Small intestine (tissue), 7 donors: ENCODE data around the gene WFIKKN2. TPM values are rescaled to one million over a fixed set of nuclear protein-coding genes. Genes with fewer than 3 reads are reported as not detected.
A peak's percentile ranks its signal among the peaks of the same experiment; 100 is the strongest.
"Not testable (repeated sequence)": the region's sequence is repeated elsewhere in the genome, so short reads cannot be mapped to it uniquely, and the experiment has no call there.

Experiments
- DNase-seq, 2 donors: peaks; one replicate each; pipeline versions ENCODE4 v3.0.0 to v3.0.0-alpha.2; 2013
- FAIRE-seq: peaks from 2 replicates; lab custom pipeline; 2012; peaks lifted over from hg19 to GRCh38; lab: Jason Lieb, UNC
- H3K27ac ChIP-seq, 3 donors: one replicate each; pipeline ENCODE4 v1.5.1; 2013; ENCODE audit warnings: low read length in 2 of 3, mild to moderate bottlenecking in 2 of 3, control low read depth in 1 of 3, inconsistent platforms in 1 of 3, low read depth in 1 of 3, moderate library complexity in 1 of 3
- H3K27me3 ChIP-seq, 3 donors: one replicate each; pipeline ENCODE4 v1.6.1; 2013; ENCODE audit warnings: low read length in 3 of 3, inconsistent platforms in 1 of 3; ENCODE audit not compliant: control insufficient read depth in 3 of 3, insufficient read depth in 3 of 3
- H3K36me3 ChIP-seq, 3 donors: one replicate each; pipeline ENCODE4 v1.6.1; 2013; ENCODE audit warnings: low read length in 3 of 3, inconsistent platforms in 1 of 3, low read depth in 1 of 3, mild to moderate bottlenecking in 1 of 3, moderate library complexity in 1 of 3; ENCODE audit not compliant: control insufficient read depth in 3 of 3, insufficient read depth in 2 of 3
- H3K4me1 ChIP-seq, 3 donors: one replicate each; pipeline ENCODE4 v1.6.1; 2013; ENCODE audit warnings: low read length in 2 of 3, inconsistent platforms in 1 of 3, low read depth in 1 of 3, mild to moderate bottlenecking in 1 of 3, moderate library complexity in 1 of 3; ENCODE audit not compliant: control insufficient read depth in 3 of 3, insufficient read depth in 2 of 3
- H3K4me3 ChIP-seq, 3 donors: one replicate each; pipeline ENCODE4 v1.5.1; 2013; ENCODE audit warnings: low read length in 3 of 3, control low read depth in 1 of 3, inconsistent platforms in 1 of 3, low read depth in 1 of 3, mild to moderate bottlenecking in 1 of 3, moderate library complexity in 1 of 3
- H3K9me3 ChIP-seq, 2 donors: one replicate each; pipeline ENCODE4 v1.6.1; 2013; ENCODE audit warnings: low read depth in 1 of 2, low read length in 1 of 2; ENCODE audit not compliant: control insufficient read depth in 2 of 2, insufficient read depth in 1 of 2
- WGBS, 3 donors: extraction: QIAGEN DNeasy Blood & Tissue Kit; methylation state at CpG; one replicate each; pipeline ENCODE4 v1.1.7; 2013; 5-methylcytosine and 5-hydroxymethylcytosine counted together
- polyA plus RNA-seq, 4 donors: library from polyadenylated mRNA; stranded (reverse) in 3 of 4; unstranded in 1 of 4; fragments of 200-250 nt in 3 of 4; fragments of 120-200 nt in 1 of 4; gene quantifications; one replicate each; pipeline versions ENCODE4 v1.2.1 to v1.2.3, GENCODE V29; 2013
- donor health status: healthy with polysubstance abuse.
- donor health status: control.
- donor health status: control.
- donor health status: Bipolar disorder and iron deficiency.
- donor health status: healthy.

Gene WFIKKN2
- polyA plus RNA-seq, 4 donors: 0.03 to 0.10 TPM; not detected in 2

- no peak overlapping the region for H3K27ac ChIP-seq
- no peaks in the 10 kb centered on the region for H3K27me3 ChIP-seq
- no peak overlapping the region for H3K4me3 ChIP-seq
- H3K36me3 ChIP-seq: peaks cover 0 to 16% (median 8%) of the 10 kb centered on the region in 3 donors
- no peaks in the 10 kb centered on the region for H3K9me3 ChIP-seq
- H3K4me1 ChIP-seq: peaks cover 0 to 21% (median 1%) of the 10 kb centered on the region in 3 donors
- FAIRE-seq (no peak), DNase-seq (no peak)
- 93 to 96% (median 94%) methylated on average over 12 of the region's 12 CpGs for WGBS, 3 donors
Observed at GRCh38 chr17:50858486-50859225, 23.3 kb downstream of the WFIKKN2 start.

GRCh38 chr17:50859727-50860126, 24.3 kb downstream of the WFIKKN2 start:
- Histone ChIP-seq H3K4me1 (peaks cover 0 to 20% (median 0%) of the 10 kb centered on the region in 3 donors), H3K36me3 (peaks cover 0 to 16% (median 8%) of the 10 kb centered on the region in 3 donors)
- not testable (repeated sequence) for FAIRE-seq, DNase-seq, H3K27me3 ChIP-seq, H3K4me3 ChIP-seq, H3K27ac ChIP-seq, H3K9me3 ChIP-seq
- WGBS, 3 donors: 95 to 97% (median 96%) methylated on average over 15 of the region's 15 CpGs

DNA sequence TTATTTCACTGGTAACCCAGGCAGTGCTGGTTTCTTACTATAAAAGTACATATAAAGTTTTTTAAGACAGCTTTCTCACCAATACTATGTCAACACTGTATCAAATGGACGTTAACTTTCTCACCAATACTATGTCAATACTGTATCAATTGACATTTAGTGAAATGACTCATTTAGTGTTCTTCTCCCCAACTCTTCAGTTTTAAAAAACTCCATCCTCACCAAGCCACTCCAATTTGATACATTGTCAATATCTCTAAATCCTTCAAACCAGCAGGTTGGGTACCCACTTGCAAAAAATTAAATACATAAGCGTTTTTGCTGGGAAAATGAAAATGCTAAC, 25.9 kb downstream of the WFIKKN2 start:
- 24 to 71% (median 42%) methylated on average over 2 of the region's 2 CpGs for WGBS, 3 donors
- DNase-seq: no peak
- Histone ChIP-seq H3K27me3 (no peaks in the 10 kb centered on the region), H3K27ac (peak overlapping the region in 1 of 3 donors; percentile 4), H3K4me3 (no peak overlapping the region), H3K36me3 (peaks cover 0 to 16% (median 8%) of the 10 kb centered on the region in 3 donors), H3K9me3 (no peaks in the 10 kb centered on the region), H3K4me1 (peaks cover 0 to 20% (median 0%) of the 10 kb centered on the region in 3 donors)
- FAIRE-seq: no peak

GRCh38 chr17:50861822-50862528, 26.6 kb downstream of the WFIKKN2 start:
- peaks cover 0 to 16% (median 8%) of the 10 kb centered on the region in 3 donors for H3K36me3 ChIP-seq
- H3K9me3 ChIP-seq: no peaks in the 10 kb centered on the region
- FAIRE-seq (peak; percentile 23), DNase-seq (peak in 1 of 2 donors; percentile 51)
- H3K4me3 ChIP-seq: no peak overlapping the region
- H3K27me3 ChIP-seq: no peaks in the 10 kb centered on the region
- WGBS, 3 donors: 25 to 55% (median 38%) methylated on average over 7 of the region's 7 CpGs
- peak overlapping the region in 1 of 3 donors; percentile 34 for H3K27ac ChIP-seq
- H3K4me1 ChIP-seq: peaks cover 0 to 20% (median 0%) of the 10 kb centered on the region in 3 donors

GRCh38 chr17:50863221-50863843, 27.9 kb downstream of the WFIKKN2 start:
- FAIRE-seq: no peak
- peak; percentile 63 to 68 for DNase-seq
- H3K27ac ChIP-seq: peak overlapping the region; percentile 48 to 99 (median 57)
- peak overlapping the region in 2 of 3 donors; percentile 58 to 94 for H3K4me3 ChIP-seq
- WGBS, 3 donors: 17 to 57% (median 34%) methylated on average over 11 of the region's 11 CpGs
- peaks cover 0 to 16% (median 8%) of the 10 kb centered on the region in 3 donors for H3K36me3 ChIP-seq
- no peaks in the 10 kb centered on the region for H3K9me3 ChIP-seq
- peaks cover 0 to 20% (median 0%) of the 10 kb centered on the region in 3 donors for H3K4me1 ChIP-seq
- H3K27me3 ChIP-seq: no peaks in the 10 kb centered on the region

DNA sequence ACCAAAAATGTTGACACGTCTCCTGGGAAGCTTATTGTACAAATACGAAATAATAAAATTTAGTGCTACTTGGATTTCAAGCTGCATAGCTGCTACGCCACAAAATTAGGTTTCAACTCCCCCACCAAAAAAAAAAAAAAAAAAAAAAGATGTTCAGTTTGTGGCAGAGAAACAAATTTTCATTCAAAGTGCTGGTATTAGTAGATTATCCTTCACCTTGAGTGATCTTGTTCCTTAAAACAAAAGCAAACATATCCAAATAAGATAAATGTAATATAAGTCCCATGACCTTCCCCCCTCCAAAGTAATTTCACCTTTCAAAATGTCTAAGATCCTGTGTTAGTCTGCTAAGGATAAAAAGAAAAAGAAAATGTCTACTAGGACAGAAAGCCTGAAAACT, 28.5 kb downstream of the WFIKKN2 start:
- 23 to 68% (median 35%) methylated on average over 3 of the region's 3 CpGs for WGBS, 3 donors

GRCh38 chr17:50864747-50865059, 29.3 kb downstream of the WFIKKN2 start:
- FAIRE-seq: no peak

More for the DNA sequence above, 28.5 kb downstream of the WFIKKN2 start:
- Histone ChIP-seq H3K4me3 (peak overlapping the region in 2 of 3 donors; percentile 58 to 94), H3K27ac (peak overlapping the region in 2 of 3 donors; percentile 57 to 99), H3K4me1 (peaks cover 0 to 24% (median 0%) of the 10 kb centered on the region in 3 donors), H3K27me3 (no peaks in the 10 kb centered on the region), H3K9me3 (no peaks in the 10 kb centered on the region), H3K36me3 (peaks cover 0 to 16% (median 8%) of the 10 kb centered on the region in 3 donors)
- FAIRE-seq (no peak), DNase-seq (peak in 1 of 2 donors; percentile 35)

More at GRCh38 chr17:50864747-50865059, 29.3 kb downstream of the WFIKKN2 start:
- Histone ChIP-seq H3K27me3 (no peaks in the 10 kb centered on the region), H3K27ac (peak overlapping the region; percentile 98 to 100 (median 99)), H3K4me1 (peaks cover 0 to 28% (median 0%) of the 10 kb centered on the region in 3 donors), H3K36me3 (peaks cover 0 to 15% (median 8%) of the 10 kb centered on the region in 3 donors), H3K4me3 (peak overlapping the region; percentile 85 to 99 (median 94)), H3K9me3 (no peaks in the 10 kb centered on the region)
- WGBS, 3 donors: 4 to 12% (median 11%) methylated on average over 6 of the region's 6 CpGs
- DNase-seq: no peak
